Smooth muscle cell (in vitro differentiated cells): ENCODE results near the gene COL4A1. TPM values are rescaled to one million over a fixed set of nuclear protein-coding genes. Genes with fewer than 3 reads are reported as not detected.

Experiments used
- DNase-seq: peaks from one replicate; lab custom pipeline; 2025; ENCODE audit not compliant: unreplicated experiment; lab: John Stamatoyannopoulos, UW
- H2AFZ ChIP-seq: fragments of 200-600 bp; sonication (generic); 2 replicates; pipeline ENCODE4 v1.6.0; 2016; ENCODE audit warnings: antibody characterized with exemption, low read depth, mild to moderate bottlenecking
- H3F3A ChIP-seq: fragments of 200-600 bp; sonication (generic); 2 replicates; pipeline ENCODE4 v1.6.0; 2017; ENCODE audit warnings: antibody characterized with exemption, low read depth
- H3K27ac ChIP-seq: fragments of 200-600 bp; sonication (generic); 2 replicates; pipeline ENCODE4 v1.5.1; 2016; ENCODE audit warnings: low read depth, mild to moderate bottlenecking
- H3K27me3 ChIP-seq: fragments of 200-600 bp; sonication (generic); 2 replicates; pipeline ENCODE4 v1.6.1; 2016; ENCODE audit warnings: low read depth, mild to moderate bottlenecking
- H3K36me3 ChIP-seq: fragments of 200-600 bp; sonication (generic); 2 replicates; pipeline ENCODE4 v1.5.1; 2016; ENCODE audit warnings: low read depth
- H3K4me1 ChIP-seq: fragments of 200-600 bp; sonication (generic); 2 replicates; pipeline ENCODE4 v1.5.1; 2016; ENCODE audit warnings: low read depth
- H3K4me2 ChIP-seq: fragments of 200-600 bp; sonication (generic); 2 replicates; pipeline ENCODE4 v1.6.0; 2016; ENCODE audit warnings: mild to moderate bottlenecking
- H3K4me3 ChIP-seq: fragments of 200-600 bp; sonication (generic); 2 replicates; pipeline ENCODE4 v1.5.1; 2016; ENCODE audit warnings: mild to moderate bottlenecking
- H3K79me2 ChIP-seq: fragments of 200-600 bp; sonication (generic); 2 replicates; pipeline ENCODE4 v1.6.0; 2016; ENCODE audit warnings: low read depth, mild to moderate bottlenecking
- H3K9ac ChIP-seq: fragments of 200-600 bp; sonication (generic); 2 replicates; pipeline ENCODE4 v1.6.0; 2016; ENCODE audit warnings: low read depth
- H3K9me3 ChIP-seq: fragments of 200-600 bp; sonication (generic); replicated peaks from 2 replicates; pipeline ENCODE4 v1.5.1; 2016; ENCODE audit warnings: low read depth
- H4K20me1 ChIP-seq: fragments of 200-600 bp; sonication (generic); 2 replicates; pipeline ENCODE4 v1.6.0; 2016; ENCODE audit warnings: low read depth
- CTCF ChIP-seq: fragments of 200-600 bp; sonication (generic); IDR thresholded peaks from 2 replicates; pipeline ENCODE4 v1.5.1; 2017; ENCODE audit warnings: borderline replicate concordance, mild to moderate bottlenecking, antibody characterized with exemption; ENCODE audit not compliant: insufficient read depth, poor library complexity, severe bottlenecking
- WGBS: methylation state at CpG from one replicate; pipeline ENCODE4 v1.1.7; 2016; ENCODE audit warnings: low lambda C conversion rate; 5-methylcytosine and 5-hydroxymethylcytosine counted together
- polyA plus RNA-seq: library from polyadenylated mRNA; unstranded; fragments of >200 nt; fragmentation: Nextera tagmentation; extraction: Ambion mirVana; gene quantifications from 2 replicates; pipeline ENCODE4 v1.2.1, GENCODE V29; 2016
- total RNA-seq: library from RNA; depleted of rRNA; stranded (reverse); fragments of >200 nt; gene quantifications from 2 replicates; pipeline ENCODE4 v1.2.3, GENCODE V29; 2014

The COL4A1 gene
- total and polyA plus RNA-seq, 2 experiments from 2014 or later, result 2,409 to 4,372 TPM

- Histone ChIP-seq H3K9me3 (no peaks in the 10 kb centered on the region), H3F3A (peaks cover 83% of the 10 kb centered on the region), H3K4me2 (no peak overlapping the region), H3K79me2 (peaks cover 99% of the 10 kb centered on the region), H3K27me3 (no peaks in the 10 kb centered on the region), H2AFZ (no peak overlapping the region), H3K36me3 (peaks cover 4% of the 10 kb centered on the region), H3K4me3 (no peak overlapping the region), H3K4me1 (peaks cover 47% of the 10 kb centered on the region), H4K20me1 (peaks cover 100% of the 10 kb centered on the region), H3K9ac (no peak overlapping the region), H3K27ac (peak overlapping the region; percentile 7)
- WGBS, result 89% methylated on average over 16 of the region's 16 CpGs
- TF ChIP-seq CTCF, result no peak
- no peak for DNase-seq
Measured at GRCh38 chr13:110268576-110269185, 38.3 kb downstream of the COL4A1 start.

- DNase-seq, result no peak
- Histone ChIP-seq H3K9me3 (no peaks in the 10 kb centered on the region), H4K20me1 (peaks cover 100% of the 10 kb centered on the region), H3K79me2 (peaks cover 99% of the 10 kb centered on the region), H3K27ac (peak overlapping the region; percentile 7), H3K27me3 (no peaks in the 10 kb centered on the region), H2AFZ (no peak overlapping the region), H3K4me1 (peaks cover 54% of the 10 kb centered on the region), H3K4me3 (no peak overlapping the region), H3F3A (peaks cover 77% of the 10 kb centered on the region), H3K9ac (no peak overlapping the region), H3K36me3 (peaks cover 4% of the 10 kb centered on the region), H3K4me2 (no peak overlapping the region)
- TF ChIP-seq CTCF, result no peak
- WGBS, result 81% methylated on average over 6 of the region's 6 CpGs
Measured at GRCh38 chr13:110268061-110268460, 38.9 kb downstream of the COL4A1 start.

GRCh38 chr13:110266983-110267382 lies 40.0 kb downstream of the COL4A1 start:
- H4K20me1 ChIP-seq, result peaks cover 100% of the 10 kb centered on the region
- H3K4me2 ChIP-seq, result no peak overlapping the region
- no peak for DNase-seq
- H3F3A ChIP-seq, result peaks cover 68% of the 10 kb centered on the region
- H3K4me1 ChIP-seq, result peaks cover 64% of the 10 kb centered on the region
- H3K79me2 ChIP-seq, result peaks cover 99% of the 10 kb centered on the region
- 53% methylated on average over 10 of the region's 10 CpGs for WGBS
- H3K4me3 ChIP-seq, result no peak overlapping the region
- H2AFZ ChIP-seq, result no peak overlapping the region
- peak overlapping the region; percentile 36 for H3K27ac ChIP-seq
- H3K9ac ChIP-seq, result no peak overlapping the region
- H3K9me3 ChIP-seq, result no peaks in the 10 kb centered on the region
- H3K36me3 ChIP-seq, result peaks cover 4% of the 10 kb centered on the region
- H3K27me3 ChIP-seq, result no peaks in the 10 kb centered on the region
- TF ChIP-seq CTCF, result no peak

GRCh38 chr13:110266431-110266809 lies 40.5 kb downstream of the COL4A1 start:
- Histone ChIP-seq H3K79me2 (peaks cover 99% of the 10 kb centered on the region), H3K27ac (peak overlapping the region; percentile 36)

More at GRCh38 chr13:110266431-110266809, 40.5 kb downstream of the COL4A1 start:
- no peak overlapping the region for H2AFZ ChIP-seq
- H3K4me1 ChIP-seq, result peaks cover 70% of the 10 kb centered on the region
- H3F3A ChIP-seq, result peaks cover 70% of the 10 kb centered on the region
- no peaks in the 10 kb centered on the region for H3K9me3 ChIP-seq
- H3K36me3 ChIP-seq, result peaks cover 1% of the 10 kb centered on the region
- no peaks in the 10 kb centered on the region for H3K27me3 ChIP-seq
- H3K4me3 ChIP-seq, result no peak overlapping the region
- peaks cover 100% of the 10 kb centered on the region for H4K20me1 ChIP-seq
- DNase-seq, result no peak
- no peak for TF ChIP-seq CTCF
- WGBS, result 67% methylated on average over 8 of the region's 8 CpGs
- peak overlapping the region; percentile 50 for H3K4me2 ChIP-seq
- H3K9ac ChIP-seq, result no peak overlapping the region
